GM18868 (cell line): ENCODE data around the gene TMEM117.

Experiments
- ATAC-seq: cut with Tn5 transposase; IDR thresholded peaks from one replicate; pipeline ENCODE4 v1.9.1; 2021; ENCODE audit warnings: mild to moderate bottlenecking, moderate library complexity; ENCODE audit not compliant: unreplicated experiment

TMEM117 gene

GRCh38 chr12:44259890-44260289 lies 424.0 kb downstream of the TMEM117 start:
- ATAC-seq = no peak

GRCh38 chr12:44260581-44260980 lies 424.7 kb downstream of the TMEM117 start:
- ATAC-seq = no peak

- ATAC-seq = no peak
These were observed 449.6 kb downstream of the TMEM117 start for GRCh38 chr12:44285321-44285960.

GRCh38 chr12:44286336-44286735 lies 450.5 kb downstream of the TMEM117 start:
- peak; percentile 91 for ATAC-seq

GRCh38 chr12:44286821-44287505 lies 451.1 kb downstream of the TMEM117 start:
- ATAC-seq = no peak

- ATAC-seq = no peak
These were observed 451.7 kb downstream of the TMEM117 start for GRCh38 chr12:44287545-44287944.

GRCh38 chr12:44294649-44295048 lies 458.8 kb downstream of the TMEM117 start:
- ATAC-seq = peak; percentile 97

GRCh38 chr12:44295958-44296623 lies 460.2 kb downstream of the TMEM117 start:
- ATAC-seq = no peak

- ATAC-seq = no peak
These were observed 460.8 kb downstream of the TMEM117 start for GRCh38 chr12:44296624-44297197.

- ATAC-seq = no peak
These were observed 463.6 kb downstream of the TMEM117 start for GRCh38 chr12:44299524-44299923.

- ATAC-seq = no peak
These were observed 471.8 kb downstream of the TMEM117 start for GRCh38 chr12:44307506-44308168.

GRCh38 chr12:44313188-44313587 lies 477.3 kb downstream of the TMEM117 start:
- no peak for ATAC-seq

- no peak for ATAC-seq
These were observed 478.2 kb downstream of the TMEM117 start for GRCh38 chr12:44314007-44314500.

- ATAC-seq = peak; percentile 94
These were observed 481.8 kb downstream of the TMEM117 start for GRCh38 chr12:44317651-44318126.

- ATAC-seq = no peak
These were observed 495.4 kb downstream of the TMEM117 start for GRCh38 chr12:44331269-44331668.

- no peak for ATAC-seq
These were observed 498.5 kb downstream of the TMEM117 start for GRCh38 chr12:44334347-44334746.

- no peak for ATAC-seq
These were observed 499.1 kb downstream of the TMEM117 start for GRCh38 chr12:44335030-44335429.

GRCh38 chr12:44336577-44336976 lies 500.7 kb downstream of the TMEM117 start:
- no peak for ATAC-seq

- no peak for ATAC-seq
These were observed 506.5 kb downstream of the TMEM117 start for GRCh38 chr12:44342371-44342770.

- ATAC-seq = no peak
These were observed 511.3 kb downstream of the TMEM117 start for GRCh38 chr12:44347145-44347544.

- no peak for ATAC-seq
These were observed 521.6 kb downstream of the TMEM117 start for GRCh38 chr12:44357494-44357893.
